Measurements from ENCODE around the gene AHNAK2. TPM values are rescaled to one million over a fixed set of nuclear protein-coding genes. Genes with fewer than 3 reads are reported as not detected.

Gene AHNAK2
- total RNA-seq, 4 donors from 2014 or later = 147 to 313 (median 172) TPM

GRCh38 chr14:104993306-104993705, 15.1 kb upstream of the AHNAK2 start:
- intact Hi-C loops (cut with DNase I) = no loop called here
- H3K36me3 ChIP-seq = peaks cover 0 to 66% (median 5%) of the 10 kb centered on the region in 3 donors

GRCh38 chr14:104992501-104992900, 14.3 kb upstream of the AHNAK2 start:
- Histone ChIP-seq H3K36me3 (peaks cover 0 to 66% (median 5%) of the 10 kb centered on the region in 3 donors), H3K27ac (no peak overlapping the region), H3K27me3 (no peaks in the 10 kb centered on the region), H3K4me1 (no peaks in the 10 kb centered on the region), H3K4me3 (no peak overlapping the region), H3K9me3 (no peaks in the 10 kb centered on the region)
- TF ChIP-seq POLR2A (IDR thresholded peaks at IDR 0.05) (no peak), CTCF (IDR thresholded peaks at IDR 0.05) (no peak)
- WGBS, 2 donors = 96 to 97% methylated on average over 11 of the region's 11 CpGs
- intact Hi-C loops (cut with DNase I) = no loop called here
- DNase-seq = no peak

More at GRCh38 chr14:104993306-104993705, 15.1 kb upstream of the AHNAK2 start:
- Histone ChIP-seq H3K4me1 (peaks cover 0 to 2% (median 0%) of the 10 kb centered on the region in 3 donors), H3K27me3 (no peaks in the 10 kb centered on the region), H3K9me3 (no peaks in the 10 kb centered on the region), H3K4me3 (no peak overlapping the region), H3K27ac (no peak overlapping the region)
- TF ChIP-seq POLR2A (IDR thresholded peaks at IDR 0.05) (no peak), CTCF (IDR thresholded peaks at IDR 0.05) (no peak)
- DNase-seq = no peak
- WGBS, 2 donors = 85 to 92% methylated on average over 8 to 10 of the region's 12 CpGs

- Histone ChIP-seq H3K36me3 (peaks cover 0 to 63% (median 5%) of the 10 kb centered on the region in 3 donors), H3K27ac (no peak overlapping the region), H3K4me3 (no peak overlapping the region), H3K9me3 (no peaks in the 10 kb centered on the region), H3K4me1 (peaks cover 2 to 5% (median 4%) of the 10 kb centered on the region in 3 donors), H3K27me3 (no peaks in the 10 kb centered on the region)
- TF ChIP-seq POLR2A (IDR thresholded peaks at IDR 0.05) = no peak
- TF ChIP-seq CTCF (IDR thresholded peaks at IDR 0.05) = no peak
- intact Hi-C loops (cut with DNase I) = no loop called here
- WGBS, 2 donors = 97 to 98% methylated on average over 22 to 26 of the region's 34 CpGs
- DNase-seq = no peak
Observed at GRCh38 chr14:104991896-104992230, 13.7 kb upstream of the AHNAK2 start.

GRCh38 chr14:104989951-104990303, 11.8 kb upstream of the AHNAK2 start:
- H3K4me1 ChIP-seq = peaks cover 11 to 19% (median 15%) of the 10 kb centered on the region in 3 donors
- peaks cover 0 to 44% (median 5%) of the 10 kb centered on the region in 3 donors for H3K36me3 ChIP-seq
- intact Hi-C loops (cut with DNase I) = no loop called here

More at GRCh38 chr14:104989951-104990303, 11.8 kb upstream of the AHNAK2 start:
- Histone ChIP-seq H3K27ac (no peak overlapping the region), H3K9me3 (no peaks in the 10 kb centered on the region), H3K27me3 (no peaks in the 10 kb centered on the region), H3K4me3 (no peak overlapping the region)
- 91 to 96% methylated on average over 4 of the region's 7 CpGs for WGBS, 2 donors
- TF ChIP-seq POLR2A (IDR thresholded peaks at IDR 0.05) (no peak), CTCF (IDR thresholded peaks at IDR 0.05) (no peak)
- DNase-seq = no peak
